Stimulated activated CD4-positive, alpha-beta T cell treated with anti-CD3 and anti-CD28 coated beads, TNF-alpha, amount 100 ng/mL, for 4 hours (primary cell): ENCODE measurements around the gene ECEL1.
"Not testable (repeated sequence)": the region's sequence is repeated elsewhere in the genome, so short reads cannot be mapped to it uniquely, and the experiment has no call there.

Experiments used
- DNase-seq, 3 experiments: peaks; one replicate each; pipeline ENCODE4 v3.0.0-alpha.2; 2020; ENCODE audit warnings: low read depth in 3 of 3

ECEL1 gene, protein sequence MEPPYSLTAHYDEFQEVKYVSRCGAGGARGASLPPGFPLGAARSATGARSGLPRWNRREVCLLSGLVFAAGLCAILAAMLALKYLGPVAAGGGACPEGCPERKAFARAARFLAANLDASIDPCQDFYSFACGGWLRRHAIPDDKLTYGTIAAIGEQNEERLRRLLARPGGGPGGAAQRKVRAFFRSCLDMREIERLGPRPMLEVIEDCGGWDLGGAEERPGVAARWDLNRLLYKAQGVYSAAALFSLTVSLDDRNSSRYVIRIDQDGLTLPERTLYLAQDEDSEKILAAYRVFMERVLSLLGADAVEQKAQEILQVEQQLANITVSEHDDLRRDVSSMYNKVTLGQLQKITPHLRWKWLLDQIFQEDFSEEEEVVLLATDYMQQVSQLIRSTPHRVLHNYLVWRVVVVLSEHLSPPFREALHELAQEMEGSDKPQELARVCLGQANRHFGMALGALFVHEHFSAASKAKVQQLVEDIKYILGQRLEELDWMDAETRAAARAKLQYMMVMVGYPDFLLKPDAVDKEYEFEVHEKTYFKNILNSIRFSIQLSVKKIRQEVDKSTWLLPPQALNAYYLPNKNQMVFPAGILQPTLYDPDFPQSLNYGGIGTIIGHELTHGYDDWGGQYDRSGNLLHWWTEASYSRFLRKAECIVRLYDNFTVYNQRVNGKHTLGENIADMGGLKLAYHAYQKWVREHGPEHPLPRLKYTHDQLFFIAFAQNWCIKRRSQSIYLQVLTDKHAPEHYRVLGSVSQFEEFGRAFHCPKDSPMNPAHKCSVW

DNA sequence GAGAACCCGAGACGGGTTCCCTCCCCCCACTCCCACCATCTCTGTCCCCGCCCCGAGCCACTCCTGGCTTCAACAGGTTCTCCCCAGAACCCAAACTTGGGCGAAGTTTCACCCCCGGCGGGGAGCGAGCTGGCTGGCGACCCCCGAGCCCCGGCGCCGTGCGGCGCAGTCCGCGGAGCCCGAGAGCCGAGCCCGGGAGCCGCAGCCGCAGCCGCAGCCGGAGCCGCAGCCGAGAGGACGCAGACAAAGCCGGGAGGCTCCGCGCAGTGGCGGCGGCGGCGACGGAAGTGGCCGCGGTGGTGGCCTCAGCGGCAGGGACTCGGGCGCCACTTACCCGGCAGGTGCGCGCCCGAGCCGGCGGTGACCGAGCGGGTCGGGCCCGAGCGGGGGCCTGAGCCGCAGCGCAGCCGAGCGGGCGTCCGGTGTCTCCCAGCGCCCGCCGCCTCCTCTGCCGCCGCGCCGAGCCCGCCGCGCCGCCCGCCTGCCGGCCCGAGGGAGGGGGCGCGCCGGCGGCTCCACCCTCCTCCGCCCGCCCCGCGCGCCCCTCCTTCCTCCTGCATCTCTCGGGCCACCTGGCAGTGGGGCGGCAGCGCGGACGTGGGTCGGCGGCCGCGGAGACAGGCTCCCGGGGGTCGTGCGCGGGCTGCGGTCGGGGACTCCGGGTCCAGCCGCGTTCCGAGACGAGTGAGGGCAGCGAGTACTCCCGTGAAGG, at the start of gene ECEL1:
ECEL1 (minus strand) TSS at position 450 of the 712 bp plus-strand sequence. CDS start 1,181 bp downstream, outside the sequence.
- DNase-seq, result no peak

DNA sequence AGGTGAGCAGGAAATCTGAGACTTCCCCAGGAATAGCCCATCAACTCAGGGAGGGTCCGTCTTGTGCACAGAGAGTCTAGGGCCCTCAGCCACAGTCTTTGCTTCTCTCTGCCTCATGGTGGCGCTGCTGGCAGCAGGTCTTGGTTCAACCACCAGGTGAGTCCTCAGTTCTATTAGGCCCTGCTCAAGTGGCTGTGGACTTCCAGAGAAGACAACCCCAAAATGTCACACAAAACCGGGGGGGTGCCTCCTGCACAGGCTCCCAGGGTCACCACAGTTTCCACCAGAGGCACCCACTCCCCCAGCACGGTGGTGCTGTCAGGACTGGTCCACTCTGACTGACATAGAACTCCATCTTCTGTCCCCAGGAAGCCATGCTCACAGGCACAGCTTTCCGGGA, 49.4 kb upstream of the ECEL1 start:
- no peak for DNase-seq

DNA sequence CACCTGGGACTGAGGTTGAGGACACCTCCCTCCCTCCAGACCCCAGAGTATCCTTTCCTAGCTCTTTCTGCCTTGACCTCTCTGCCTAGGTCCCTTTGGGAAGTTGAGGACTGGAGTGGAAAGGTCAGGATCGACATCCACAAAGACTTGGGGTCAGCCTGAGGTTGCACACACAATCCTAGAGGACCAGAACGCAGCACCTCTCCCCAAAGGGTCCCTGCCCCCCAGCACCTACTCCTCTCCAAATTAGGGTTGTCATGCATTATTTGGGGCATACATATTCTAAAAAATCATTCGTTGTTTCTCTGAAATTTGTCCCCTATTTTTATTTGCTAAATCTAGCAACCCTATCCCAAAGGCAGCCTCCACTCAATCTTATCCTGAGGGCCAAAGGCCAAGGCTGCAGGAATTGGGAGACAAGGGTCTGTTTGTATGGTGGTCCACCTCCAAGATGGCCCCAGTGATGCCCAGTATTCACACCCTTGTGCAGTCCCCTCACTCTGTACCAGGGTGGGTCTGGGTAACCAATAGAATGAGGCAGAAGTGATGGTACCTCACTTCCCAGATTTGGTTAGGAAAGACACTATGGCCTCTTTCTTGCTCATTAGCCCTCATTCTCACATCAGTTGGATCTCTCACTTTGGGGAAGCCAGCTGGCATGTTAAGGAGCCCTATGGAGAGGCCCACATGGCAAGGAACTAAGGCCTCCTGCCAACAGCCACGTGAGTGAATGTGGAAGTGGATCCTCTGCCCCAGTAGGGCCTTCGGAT, 48.3 kb upstream of the ECEL1 start:
- DNase-seq, result no peak

DNA sequence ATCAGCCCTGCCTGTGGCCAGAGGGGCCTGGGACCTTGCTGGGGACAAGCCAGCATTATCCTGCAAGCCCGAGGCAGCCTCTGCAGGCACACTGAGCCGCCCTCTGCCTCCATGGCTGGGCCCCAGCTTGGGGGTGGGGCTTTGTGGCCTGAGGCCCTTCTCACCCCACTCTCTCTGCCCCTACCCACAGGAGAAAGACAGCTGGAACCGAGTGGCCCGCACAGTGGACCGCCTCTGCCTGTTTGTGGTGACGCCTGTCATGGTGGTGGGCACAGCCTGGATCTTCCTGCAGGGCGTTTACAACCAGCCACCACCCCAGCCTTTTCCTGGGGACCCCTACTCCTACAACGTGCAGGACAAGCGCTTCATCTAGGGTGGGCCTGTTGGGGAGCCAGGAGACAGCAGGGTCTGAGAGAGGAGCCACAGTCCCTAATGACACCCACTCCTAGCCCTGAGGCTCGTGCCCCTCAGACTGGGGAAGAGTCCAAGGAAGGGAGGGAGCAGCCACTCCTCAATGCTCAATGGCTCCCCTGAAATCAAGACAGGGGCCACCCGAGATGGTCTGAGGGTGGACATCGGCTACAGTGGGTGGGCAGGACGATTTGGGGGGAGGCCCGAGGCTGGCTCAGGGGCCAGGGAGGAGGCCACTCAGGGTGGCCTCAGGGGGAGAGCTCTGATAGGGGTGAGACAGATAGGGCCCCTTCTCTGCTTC, 47.5 kb upstream of the ECEL1 start:
- DNase-seq, result no peak

DNA sequence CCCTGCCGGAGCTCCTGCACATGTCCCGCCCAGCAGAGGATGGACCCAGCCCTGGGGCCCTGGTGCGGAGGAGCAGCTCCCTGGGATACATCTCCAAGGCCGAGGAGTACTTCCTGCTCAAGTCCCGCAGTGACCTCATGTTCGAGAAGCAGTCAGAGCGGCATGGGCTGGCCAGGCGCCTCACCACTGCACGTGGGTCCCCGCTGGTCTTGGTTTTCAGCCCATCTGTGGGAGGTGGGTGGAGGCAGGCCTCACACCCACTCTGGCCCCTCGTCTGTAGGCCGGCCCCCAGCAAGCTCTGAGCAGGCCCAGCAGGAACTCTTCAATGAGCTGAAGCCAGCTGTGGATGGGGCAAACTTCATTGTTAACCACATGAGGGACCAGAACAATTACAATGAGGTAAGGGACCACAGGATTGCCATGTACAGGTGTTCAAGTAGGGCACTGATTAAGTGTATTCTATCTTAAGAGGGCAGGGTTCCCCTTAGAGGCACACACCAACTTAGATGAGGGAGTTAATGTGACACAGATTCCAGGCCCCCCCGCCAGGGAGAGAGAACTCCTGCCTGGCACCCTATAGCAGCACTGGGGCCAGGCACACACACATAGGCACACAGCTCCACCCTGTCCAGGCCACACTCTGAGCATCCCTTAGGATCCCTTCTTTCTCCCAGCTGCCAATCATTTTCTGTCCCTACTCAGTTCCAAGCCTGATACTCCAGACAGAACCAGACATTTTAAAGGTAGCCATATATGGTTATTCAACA, 46.5 kb upstream of the ECEL1 start:
- DNase-seq, result no peak

DNA sequence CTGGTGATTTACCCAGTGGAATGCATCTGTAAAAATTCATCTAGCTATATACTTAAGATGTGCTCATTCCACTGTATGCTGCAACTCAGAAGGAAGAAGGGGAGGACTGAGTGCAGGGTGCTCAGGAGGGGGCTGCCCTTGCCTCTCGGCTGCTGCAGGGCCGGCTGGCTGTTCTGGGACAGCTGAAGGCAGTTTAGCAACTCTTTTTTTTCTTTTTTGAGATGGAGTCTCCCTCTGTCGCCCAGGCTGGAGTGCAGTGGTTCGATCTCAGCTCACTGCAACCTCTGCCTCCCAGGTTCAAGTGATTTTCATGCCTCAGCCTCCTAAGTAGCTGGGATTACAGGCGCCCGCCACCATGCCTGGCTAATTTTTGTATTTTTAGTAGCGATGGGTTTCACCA, 45.2 kb upstream of the ECEL1 start:
- not testable (repeated sequence) for DNase-seq

DNA sequence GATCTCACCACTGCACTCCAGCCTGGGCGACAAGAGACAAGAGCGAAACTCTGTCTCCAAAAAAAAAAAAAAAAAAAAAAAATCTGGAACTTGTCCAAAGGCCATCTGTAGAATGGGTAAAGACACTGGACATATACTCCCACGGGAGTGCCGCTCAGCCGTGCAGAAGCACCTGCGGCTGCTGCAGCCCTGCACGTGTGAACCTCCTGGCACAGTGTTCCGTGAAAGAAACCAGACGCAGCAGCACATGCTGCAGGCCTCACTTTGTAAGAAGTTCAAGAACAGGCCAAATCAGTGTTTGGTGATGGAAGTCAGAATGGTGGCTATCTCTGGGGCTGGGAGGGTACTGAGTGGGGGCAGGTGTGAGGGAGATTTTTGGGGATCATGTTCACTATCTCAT, 44.8 kb upstream of the ECEL1 start:
- DNase-seq, result no peak

DNA sequence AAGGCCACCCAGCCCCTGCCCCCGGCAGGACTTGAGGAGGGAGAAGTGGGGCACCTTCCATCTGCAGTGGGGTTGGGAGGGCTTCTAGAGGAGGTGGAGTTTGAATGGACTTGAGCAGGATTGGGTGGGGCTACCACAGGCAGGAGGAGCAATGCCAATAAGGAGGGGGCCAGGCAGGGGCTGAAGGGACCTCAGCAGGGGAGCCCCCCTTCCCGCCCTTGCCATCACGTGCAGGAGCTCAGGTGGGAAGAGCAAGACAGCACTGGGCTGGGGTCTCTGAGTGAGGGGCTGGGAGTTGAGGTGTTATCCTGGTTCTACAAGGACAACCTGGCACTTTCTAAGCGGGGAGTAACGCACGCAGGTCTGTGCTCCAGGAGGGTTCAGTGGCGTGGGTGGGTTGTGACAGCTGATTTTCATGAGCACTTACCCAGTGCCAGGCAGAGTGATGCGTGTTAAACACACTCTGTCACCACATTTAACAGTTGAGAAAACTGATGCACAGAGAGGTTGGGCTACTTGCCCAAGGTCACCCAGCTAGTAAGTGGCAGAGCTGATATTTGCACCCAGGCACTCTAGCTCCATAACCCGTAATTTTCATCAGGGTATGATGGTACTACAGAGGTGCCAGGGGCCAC, 43.1 kb upstream of the ECEL1 start:
- no peak for DNase-seq

DNA sequence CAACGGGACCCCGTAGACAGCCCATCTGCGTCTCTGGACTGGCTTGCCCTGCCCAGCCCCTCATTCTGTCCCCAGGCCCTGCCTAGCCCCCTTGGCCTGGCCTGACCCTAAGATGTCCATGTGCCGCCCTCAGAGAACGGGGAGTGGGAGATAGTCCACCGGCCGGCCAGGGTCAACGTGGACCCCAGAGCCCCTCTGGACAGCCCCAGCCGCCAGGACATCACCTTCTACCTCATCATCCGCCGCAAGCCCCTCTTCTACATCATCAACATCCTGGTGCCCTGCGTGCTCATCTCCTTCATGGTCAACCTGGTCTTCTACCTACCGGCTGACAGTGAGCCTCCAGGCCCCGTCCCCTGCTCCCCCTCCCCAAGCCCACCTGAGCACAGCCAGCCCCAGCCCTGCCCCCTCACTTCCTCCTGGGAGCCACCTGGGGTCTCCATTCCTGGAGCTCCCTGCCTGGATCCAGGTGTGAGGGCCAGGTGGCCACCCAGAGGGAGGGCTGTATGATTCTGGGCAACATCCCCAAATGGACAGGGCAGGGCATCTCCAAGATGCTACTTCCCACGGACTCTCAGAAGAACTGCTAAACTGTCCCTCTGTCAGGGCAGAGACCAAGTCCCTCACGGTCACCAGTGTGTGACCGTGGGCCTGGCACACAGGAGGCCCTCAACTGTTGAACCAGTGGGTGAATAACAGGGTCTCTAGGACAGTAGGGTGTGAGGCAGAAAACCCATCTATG, 42.3 kb upstream of the ECEL1 start:
- no peak for DNase-seq

DNA sequence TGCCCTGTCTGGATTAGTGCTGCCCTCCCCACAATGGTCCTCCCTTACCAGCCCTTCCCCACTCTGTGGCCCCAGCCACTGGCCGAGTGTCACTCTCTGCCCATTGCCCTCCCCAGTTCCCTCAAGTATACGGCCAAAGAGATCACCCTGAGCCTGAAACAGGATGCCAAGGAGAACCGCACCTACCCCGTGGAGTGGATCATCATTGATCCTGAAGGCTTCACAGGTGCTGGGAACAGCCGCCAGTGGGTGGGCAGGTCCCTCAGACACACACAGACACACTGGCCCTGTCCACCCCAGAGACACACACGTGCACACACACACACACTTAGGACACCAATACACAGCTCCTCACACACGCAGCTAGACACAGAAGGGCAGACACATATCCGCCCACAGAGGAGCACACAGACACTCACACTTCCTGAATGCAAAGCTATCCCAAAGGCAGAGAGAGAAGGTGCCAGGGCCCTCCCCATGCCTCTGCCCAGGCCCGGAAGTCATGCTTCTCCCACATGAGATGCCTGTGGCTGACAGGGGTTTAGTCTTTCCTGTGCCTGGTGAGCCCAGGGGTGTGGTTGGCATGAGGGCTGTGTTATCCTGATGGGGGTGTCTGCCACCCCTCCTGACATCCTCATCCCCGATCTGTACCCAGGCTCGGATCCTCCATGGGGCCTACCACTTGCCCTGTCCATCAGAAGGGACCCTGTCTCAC, 41.3 kb upstream of the ECEL1 start:
- DNase-seq, result no peak

DNA sequence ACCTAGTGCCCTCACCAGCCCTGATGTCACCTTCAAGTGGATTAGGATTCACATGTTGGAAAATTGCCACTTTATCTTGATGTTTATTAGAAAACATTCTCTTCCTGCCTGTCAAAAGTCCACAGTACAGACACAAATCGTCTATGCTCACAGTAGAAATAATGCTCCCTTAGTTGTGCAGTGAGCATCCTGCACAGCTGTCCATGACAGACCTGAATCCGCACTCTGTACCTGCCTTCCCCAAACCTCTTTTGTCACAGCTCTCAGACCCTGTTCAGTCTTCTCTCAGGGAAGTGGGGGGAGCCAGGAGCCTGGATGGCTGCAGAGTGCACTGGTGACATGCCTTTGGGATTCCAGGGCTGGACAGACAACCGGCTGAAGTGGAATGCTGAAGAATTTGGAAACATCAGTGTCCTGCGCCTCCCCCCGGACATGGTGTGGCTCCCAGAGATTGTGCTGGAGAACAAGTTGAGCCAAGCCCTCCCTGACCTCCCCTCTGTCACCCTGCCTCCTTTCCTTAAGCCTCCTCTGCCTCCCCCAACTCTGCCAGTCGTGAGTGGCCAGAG, 40.4 kb upstream of the ECEL1 start:
- DNase-seq, result no peak

DNA sequence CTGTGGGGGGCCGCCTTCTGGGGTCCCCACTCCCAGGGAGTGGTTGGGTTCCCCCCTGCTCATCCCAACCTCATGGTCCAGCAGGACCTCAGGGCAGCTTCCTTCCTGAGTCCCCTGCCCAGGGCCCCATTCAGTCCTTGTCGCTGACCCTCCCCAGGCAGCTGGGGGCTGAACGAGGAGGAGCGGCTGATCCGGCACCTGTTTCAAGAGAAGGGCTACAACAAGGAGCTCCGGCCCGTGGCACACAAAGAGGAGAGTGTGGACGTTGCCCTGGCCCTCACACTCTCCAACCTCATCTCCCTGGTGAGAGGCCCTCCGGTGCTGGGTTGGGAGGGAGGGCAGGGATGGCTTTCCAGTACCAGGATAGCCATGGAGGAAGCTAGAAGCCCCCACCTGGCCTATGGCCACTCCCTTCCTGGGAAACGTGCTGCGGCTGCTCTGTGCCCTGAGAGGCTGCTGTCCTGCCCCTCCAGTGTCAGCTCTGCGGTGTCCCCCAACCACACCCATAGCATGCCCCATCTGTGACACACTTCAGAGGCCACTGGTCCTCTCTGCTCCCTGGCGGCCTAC, 38.8 kb upstream of the ECEL1 start:
- no peak for DNase-seq

DNA sequence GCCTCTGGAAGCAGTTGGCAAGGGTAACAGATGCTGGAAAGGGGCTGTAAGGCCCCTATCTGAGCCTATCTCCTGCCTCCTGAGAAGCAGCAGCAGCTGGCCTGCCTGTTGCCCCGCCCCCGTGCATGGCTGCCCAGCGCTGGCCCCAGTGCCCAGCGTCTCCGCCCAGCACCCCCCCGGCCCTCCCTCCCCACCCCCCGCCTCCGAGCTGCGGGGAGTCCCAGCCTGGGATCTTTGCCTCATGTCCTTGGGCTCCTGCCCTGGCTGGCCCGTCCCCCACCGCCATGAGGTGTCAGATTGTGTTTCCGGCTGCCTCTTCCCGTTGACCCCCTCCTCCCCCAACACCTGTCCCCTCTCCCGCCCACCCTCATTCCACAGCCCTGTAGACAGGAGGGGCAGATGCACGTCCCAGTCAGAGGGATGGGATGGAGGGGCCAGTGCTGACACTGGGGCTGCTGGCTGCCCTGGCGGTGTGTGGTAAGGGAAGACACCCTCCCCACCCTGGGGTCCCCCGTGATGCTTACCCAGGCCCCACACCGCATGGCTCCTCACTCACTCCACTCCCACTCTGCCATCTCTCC, 38.2 kb upstream of the ECEL1 start, which contains the start of gene CHRND:
CHRND (plus strand) TSS at position 370 of the 581 bp plus-strand sequence; CDS start at position 426, 56 bp downstream.
- no peak for DNase-seq

DNA sequence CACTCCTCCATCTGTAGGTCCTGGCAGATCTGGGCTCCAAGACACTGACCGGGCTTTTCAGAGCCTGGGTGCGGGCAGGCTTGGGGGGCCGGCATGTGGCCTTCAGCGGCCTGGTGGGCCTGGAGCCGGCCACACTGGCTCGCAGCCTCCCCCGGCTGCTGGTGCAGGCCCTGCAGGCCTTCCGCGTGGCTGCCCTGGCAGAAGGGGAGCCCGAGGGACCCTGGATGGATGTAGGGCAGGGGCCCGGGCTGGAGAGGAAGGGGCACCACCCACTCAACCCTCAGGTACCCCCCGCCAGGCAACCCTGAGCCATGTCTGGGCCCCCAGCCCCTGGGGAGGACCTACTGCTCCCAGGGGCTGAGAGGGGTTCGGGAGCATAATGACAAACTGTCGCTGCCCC, 37.6 kb upstream of the ECEL1 start:
- DNase-seq, result no peak

DNA sequence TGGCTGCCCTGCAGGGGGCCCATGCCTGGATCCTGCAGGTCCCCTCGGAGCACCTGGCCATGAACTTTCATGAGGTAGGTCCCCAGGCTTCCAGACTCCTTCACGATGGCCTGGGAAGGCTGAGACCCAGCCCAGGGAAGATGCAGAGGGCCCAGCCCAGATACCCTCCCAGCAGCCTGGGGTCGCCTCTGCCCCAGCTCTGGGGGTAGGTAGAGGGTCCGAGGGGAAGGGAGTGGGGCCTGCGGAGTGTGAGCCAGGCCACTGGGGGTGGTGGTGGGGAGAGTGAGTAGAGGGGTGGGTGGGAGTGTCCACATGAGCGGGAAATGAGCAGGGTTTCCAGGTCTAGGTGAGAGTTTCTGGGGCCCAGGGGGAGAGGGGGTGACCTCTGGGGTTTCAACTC, 37.1 kb upstream of the ECEL1 start:
- DNase-seq, result no peak

DNA sequence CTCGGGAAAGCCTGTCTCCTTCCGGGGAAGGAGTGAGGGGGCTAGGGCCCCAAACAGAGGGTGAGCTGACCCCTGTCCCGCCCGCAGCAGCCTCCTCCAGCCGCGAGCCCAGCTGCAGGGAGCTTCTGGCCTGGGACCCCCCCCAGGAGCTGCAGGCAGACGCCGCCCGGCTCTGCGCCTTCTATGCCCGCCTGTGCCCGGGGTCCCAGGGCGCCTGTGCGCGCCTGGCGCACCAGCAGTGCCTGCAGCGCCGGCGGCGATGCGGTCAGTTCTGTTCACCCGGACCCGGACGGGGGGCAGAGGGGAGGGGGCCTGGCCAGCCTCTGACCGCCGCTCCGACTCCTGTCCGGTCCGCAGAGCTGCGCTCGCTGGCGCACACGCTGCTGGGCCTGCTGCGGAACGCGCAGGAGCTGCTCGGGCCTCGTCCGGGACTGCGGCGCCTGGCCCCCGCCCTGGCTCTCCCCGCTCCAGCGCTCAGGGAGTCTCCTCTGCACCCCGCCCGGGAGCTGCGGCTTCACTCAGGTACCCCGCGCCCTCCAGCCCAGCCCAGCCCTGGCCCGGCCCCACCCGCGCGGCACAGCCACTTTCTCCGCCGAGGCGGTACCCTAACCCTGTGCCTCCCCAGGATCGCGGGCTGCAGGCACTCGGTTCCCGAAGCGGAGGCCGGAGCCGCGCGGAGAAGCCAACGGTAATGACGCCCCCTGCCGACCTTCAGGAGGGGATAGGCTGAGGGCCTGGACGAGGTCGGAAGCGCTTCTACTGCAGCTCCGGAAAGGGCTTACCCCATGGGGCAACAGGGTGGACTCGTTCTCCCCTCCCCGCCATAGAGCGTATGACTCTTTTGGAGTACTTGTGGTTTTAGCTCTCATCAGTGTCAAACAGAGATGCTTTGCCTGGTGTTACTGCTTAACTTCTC, 36.3 kb upstream of the ECEL1 start:
- no peak for DNase-seq
